G401 (cell line): Measurements from ENCODE around the gene CMC2. TPM values are rescaled to one million over a fixed set of nuclear protein-coding genes. Genes with fewer than 3 reads are reported as not detected.

Experiments
- DNase-seq: peaks from one replicate; pipeline ENCODE4 v3.0.0-alpha.2; 2015; ENCODE audit warnings: low spot score
- in situ Hi-C: cut with HindIII; loops from 2 replicates; pipeline ENCODE4 v1.10.0; 2016; ENCODE audit warnings: low sequenced_read_pairs, mixed read lengths
- total RNA-seq: library from RNA; depleted of rRNA; stranded (reverse); fragments of >200 nt; shearing (Covaris generic); gene quantifications from 2 replicates; pipeline ENCODE4 v1.2.3, GENCODE V29; 2014; rRNA removed

The CMC2 gene
- total RNA-seq, 1 experiment from 2014 or later, result 180 TPM

GRCh38 chr16:80940069-80940856 lies 66.4 kb downstream of the CMC2 start:
- in situ Hi-C loops, result no loop called here

DNA sequence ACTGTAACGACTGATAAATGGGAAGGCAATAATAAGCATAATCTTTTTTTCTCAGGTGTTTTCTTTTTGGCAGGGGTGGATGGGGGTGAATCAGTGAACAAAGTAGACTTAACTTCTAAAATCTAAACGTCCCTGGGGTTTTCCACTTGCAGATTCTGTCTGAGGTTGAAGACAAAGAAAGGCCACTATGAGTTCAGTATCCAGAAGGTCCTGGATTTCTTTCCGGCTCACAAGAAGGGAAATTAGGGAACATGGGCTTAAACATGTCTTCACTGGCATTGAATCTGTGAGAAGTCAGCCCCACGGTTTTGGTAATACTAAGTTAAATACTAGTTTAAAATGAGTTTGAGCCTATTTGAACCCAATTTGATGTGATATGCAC lies 67.8 kb downstream of the CMC2 start:
- in situ Hi-C loops, result no loop called here
- DNase-seq, result no peak

More at GRCh38 chr16:80940069-80940856, 66.4 kb downstream of the CMC2 start:
- no peak for DNase-seq

- in situ Hi-C loops, result no loop called here
- no peak for DNase-seq
Measured at GRCh38 chr16:80938004-80938878, 68.4 kb downstream of the CMC2 start.

DNA sequence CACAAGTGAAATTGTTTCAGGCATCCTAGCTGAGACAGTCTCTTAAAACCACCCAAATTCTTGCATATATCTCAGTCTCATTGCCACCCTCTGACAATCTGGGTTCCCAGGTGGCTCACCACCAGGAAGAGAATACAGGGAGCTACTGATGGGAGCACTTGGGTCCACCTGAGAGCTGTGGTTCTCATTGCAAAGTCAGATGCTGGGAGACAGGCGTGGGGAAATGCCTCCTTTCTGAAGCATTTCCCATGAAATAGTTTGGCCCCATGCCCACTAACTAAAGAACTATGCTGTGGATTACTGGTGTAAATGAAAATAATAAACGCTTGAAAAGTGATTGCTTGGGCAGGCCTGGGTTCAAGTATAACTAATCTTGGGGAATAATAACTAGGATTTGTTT lies 70.3 kb downstream of the CMC2 start:
- in situ Hi-C loops, result no loop called here
- no peak for DNase-seq

DNA sequence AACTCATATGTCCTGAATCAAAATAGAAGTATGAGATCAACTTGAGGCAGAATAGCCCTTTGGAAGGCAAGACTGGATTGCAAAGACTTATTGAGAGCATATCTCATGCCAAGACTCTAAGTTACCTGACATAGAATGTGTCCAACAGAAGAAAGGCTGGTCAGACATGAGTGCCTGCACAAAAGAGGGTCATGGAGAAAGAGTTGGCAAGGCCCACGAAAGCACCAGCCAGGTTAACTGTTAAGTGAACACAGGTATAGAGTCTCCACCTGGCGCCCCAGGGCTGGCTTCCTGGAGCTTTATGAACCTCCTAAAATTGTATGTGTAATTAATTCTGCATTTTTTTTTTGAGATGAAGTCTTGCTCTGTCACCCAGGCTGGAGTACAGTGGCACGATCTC lies 71.0 kb downstream of the CMC2 start:
- no peak for DNase-seq
- in situ Hi-C loops, result no loop called here

GRCh38 chr16:80932708-80933095 lies 74.0 kb downstream of the CMC2 start:
- DNase-seq, result peak; percentile 59

DNA sequence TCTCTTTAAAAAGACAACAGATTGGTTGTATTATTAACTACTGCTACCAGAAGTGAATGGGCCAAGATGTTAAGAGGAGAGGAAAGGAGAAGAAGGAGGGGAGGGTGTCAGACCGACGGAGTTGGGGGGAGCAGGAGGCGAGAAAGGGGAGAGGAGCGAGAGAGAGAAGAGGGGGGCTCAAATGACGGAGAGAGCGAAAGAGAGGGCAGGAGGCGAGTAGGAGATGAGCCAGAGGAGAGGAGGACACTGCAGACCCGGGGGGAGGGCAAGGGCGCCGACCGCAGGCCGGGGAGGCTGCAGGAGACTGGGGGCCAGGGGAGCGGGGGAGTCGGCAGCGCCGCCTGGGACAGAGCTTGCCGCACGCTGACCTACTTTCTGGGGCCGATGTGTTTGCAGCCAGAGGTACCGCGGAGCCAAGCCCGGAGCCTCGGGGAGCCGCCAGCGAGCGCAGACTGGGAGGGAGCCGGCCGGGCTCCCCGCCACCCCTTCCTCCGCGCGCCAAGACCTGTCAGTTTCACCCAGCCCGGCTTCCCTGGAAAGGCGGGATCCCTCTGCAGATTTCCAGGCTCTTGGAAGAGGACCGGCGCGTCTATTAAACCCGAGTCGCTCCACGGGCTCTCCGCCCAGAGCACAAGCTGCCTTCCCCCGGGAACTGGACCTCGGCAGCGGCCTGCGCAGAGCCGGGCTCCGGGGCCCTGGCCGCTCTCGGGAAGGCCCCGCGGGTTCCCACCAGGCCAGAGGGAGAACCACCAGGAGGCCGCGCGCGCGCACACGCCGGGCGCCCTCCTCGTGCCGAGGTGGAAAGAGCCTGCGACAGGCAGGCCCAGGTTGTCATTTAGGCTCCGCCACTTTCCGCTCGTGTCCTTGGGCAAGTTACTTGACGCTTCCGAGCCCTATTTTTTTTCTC lies 74.6 kb downstream of the CMC2 start:
- DNase-seq, result peak; percentile 83
- in situ Hi-C loops, result no loop called here

More at GRCh38 chr16:80932708-80933095, 74.0 kb downstream of the CMC2 start:
- in situ Hi-C loops, result no loop called here

- DNase-seq, result peak; percentile 36
- in situ Hi-C loops, result no loop called here
Measured at GRCh38 chr16:80924372-80924978, 82.2 kb downstream of the CMC2 start.

- no peak for DNase-seq
- in situ Hi-C loops, result no loop called here
Measured at GRCh38 chr16:80923356-80923755, 83.3 kb downstream of the CMC2 start.

Other genes starting within 250 kb of the CMC2 start
- gene CDYL2, start 202.3 kb downstream of the CMC2 start, total RNA-seq, result 0.10 and 0.37 TPM in 2 replicates
- gene CENPN, start 329 bp upstream of the CMC2 start, total RNA-seq, result 68.7 and 173 TPM in 2 replicates
- 46.9 and 59.6 TPM in 2 replicates for gene ATMIN, start 29.0 kb upstream of the CMC2 start, total RNA-seq
- gene C16orf46, start 70.4 kb upstream of the CMC2 start, total RNA-seq, result 1.4 TPM in 1 of 2 replicates, not detected in the other
- gene GCSH, start 89.5 kb upstream of the CMC2 start, total RNA-seq, result 122 and 128 TPM in 2 replicates
- gene BCO1, start 231.8 kb upstream of the CMC2 start, total RNA-seq, result not detected in 2 replicates